ENCODE measurements around the gene SOX1. TPM values are rescaled to one million over a fixed set of nuclear protein-coding genes. Genes with fewer than 3 reads are reported as not detected.

The SOX1 gene
- total RNA-seq, 5 donors from 2014 or later (not counting 1 experiment from before 2014, with no cell fraction given): not detected

DNA sequence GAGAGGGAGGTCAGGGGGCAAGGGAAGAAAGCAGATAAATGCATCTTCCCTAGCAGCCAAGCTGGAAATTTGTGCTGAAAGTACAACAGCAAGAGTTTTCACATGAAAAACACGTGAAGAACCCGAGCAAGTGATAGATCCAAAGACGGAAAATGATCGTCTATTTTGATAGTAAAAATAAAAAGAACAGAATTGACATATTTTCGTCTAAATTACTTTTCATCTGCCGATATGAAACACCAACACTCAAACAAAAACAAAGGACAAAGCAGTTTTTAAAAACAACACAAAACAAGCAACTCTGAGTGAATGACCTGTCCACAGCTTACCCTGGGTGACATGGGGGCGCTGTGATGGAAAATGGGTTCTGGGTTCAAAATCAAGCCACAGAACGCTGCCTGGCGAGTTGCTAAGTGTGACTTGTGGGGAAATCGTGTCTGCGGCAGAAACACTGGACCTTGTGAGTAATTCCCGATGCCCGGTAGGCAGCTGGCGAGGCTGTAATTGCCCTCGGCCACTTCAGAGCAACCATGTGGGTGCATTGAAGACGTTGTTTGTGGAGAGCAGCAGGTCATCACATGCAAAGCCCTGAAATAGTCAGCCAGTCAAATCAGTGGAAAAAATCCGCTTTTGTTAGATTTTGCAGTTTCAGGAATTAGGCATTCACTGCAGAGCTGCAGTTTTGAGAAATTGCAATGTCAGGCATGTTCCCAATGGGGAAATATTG is 7.4 kb downstream of the SOX1 start:
- CTCF ChIA-PET: no interaction called here

DNA sequence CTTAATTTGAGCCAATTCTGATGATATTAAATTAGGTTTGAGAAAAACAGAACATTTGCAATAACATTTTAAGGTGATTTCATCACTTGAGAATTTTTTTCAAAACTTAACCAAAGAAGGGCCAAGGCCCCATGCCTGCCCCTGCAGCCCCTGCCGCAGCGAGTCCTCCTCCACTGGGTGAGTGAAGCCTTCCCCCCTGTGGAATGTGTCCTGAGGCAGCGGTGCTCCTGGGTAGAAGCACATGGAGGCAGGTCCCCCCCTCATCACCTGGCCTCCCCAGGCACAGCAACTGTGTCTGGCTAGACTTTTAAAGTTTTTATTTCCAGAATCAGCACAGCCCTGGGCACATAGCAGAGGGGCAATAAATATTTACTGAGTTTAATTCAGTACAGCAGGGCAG is 10.8 kb downstream of the SOX1 start:
- Mint-ChIP-seq H3K4me3 (no peak overlapping the region), H3K36me3 (peaks cover 3% of the 10 kb centered on the region), H3K27ac (no peak overlapping the region), H3K27me3 (peaks cover 42 to 45% of the 10 kb centered on the region in 2 donors), H3K9me3 (peaks cover 0 to under 1% (median under 1%) of the 10 kb centered on the region in 3 donors), H3K4me1 (peaks cover 4 to 8% (median 4%) of the 10 kb centered on the region in 3 donors)
- ATAC-seq (replicated peaks in 1 of 4): no peak
- Histone ChIP-seq H3K9me3 (no peaks in the 10 kb centered on the region), H3K27me3 (replicated peaks in 1 of 2; ENCODE audit: control insufficient read depth in 2 of 2, extremely low read depth in 1 of 2, insufficient read depth in 2 of 2, low read length in 1 of 2) (peaks cover 30 to 56% of the 10 kb centered on the region in 2 experiments), H3K27ac (ENCODE audit: low read length) (no peak overlapping the region), H3K36me3 (ENCODE audit: control insufficient read depth in 2 of 2, extremely low read depth in 1 of 2, insufficient read depth in 1 of 2, low read length in 1 of 2) (no peaks in the 10 kb centered on the region), H3K4me1 (ENCODE audit: control insufficient read depth in 1 of 2, extremely low read depth in 1 of 2, insufficient read depth in 2 of 2, low read length in 2 of 2) (no peaks in the 10 kb centered on the region), H3K4me3 (ENCODE audit: control insufficient read depth in 1 of 2, extremely low read depth in 1 of 2, low read length in 1 of 2) (no peak overlapping the region)
- DNase-seq: no peak
- WGBS (ENCODE audit: insufficient coverage): 21% methylated on average over 3 of the region's 3 CpGs
- ChIA-PET CTCF (no interaction called here), POLR2A (no interaction called here)

More for the DNA sequence above, 7.4 kb downstream of the SOX1 start:
- POLR2A ChIA-PET: no interaction called here
- Histone ChIP-seq H3K4me1 (ENCODE audit: control insufficient read depth in 1 of 2, extremely low read depth in 1 of 2, insufficient read depth in 2 of 2, low read length in 2 of 2) (no peaks in the 10 kb centered on the region), H3K4me3 (ENCODE audit: control insufficient read depth in 1 of 2, extremely low read depth in 1 of 2, low read length in 1 of 2) (no peak overlapping the region), H3K9me3 (no peaks in the 10 kb centered on the region), H3K36me3 (ENCODE audit: control insufficient read depth in 2 of 2, extremely low read depth in 1 of 2, insufficient read depth in 1 of 2, low read length in 1 of 2) (no peaks in the 10 kb centered on the region), H3K27me3 (replicated peaks in 1 of 2; ENCODE audit: control insufficient read depth in 2 of 2, extremely low read depth in 1 of 2, insufficient read depth in 2 of 2, low read length in 1 of 2) (peaks cover 37 to 76% of the 10 kb centered on the region in 2 experiments), H3K27ac (ENCODE audit: low read length) (no peak overlapping the region)
- Mint-ChIP-seq H3K27me3 (peaks cover 58 to 66% of the 10 kb centered on the region in 2 donors), H3K4me3 (peak overlapping the region in 1 of 3 donors; percentile 52), H3K4me1 (peaks cover 6 to 12% (median 8%) of the 10 kb centered on the region in 3 donors), H3K36me3 (peaks cover 3% of the 10 kb centered on the region), H3K27ac (no peak overlapping the region), H3K9me3 (peaks cover 0 to 8% (median 5%) of the 10 kb centered on the region in 3 donors)
- DNase-seq: no peak
- 12% methylated on average over 11 of the region's 17 CpGs for WGBS (ENCODE audit: insufficient coverage)
- ATAC-seq (replicated peaks in 1 of 4): no peak

DNA sequence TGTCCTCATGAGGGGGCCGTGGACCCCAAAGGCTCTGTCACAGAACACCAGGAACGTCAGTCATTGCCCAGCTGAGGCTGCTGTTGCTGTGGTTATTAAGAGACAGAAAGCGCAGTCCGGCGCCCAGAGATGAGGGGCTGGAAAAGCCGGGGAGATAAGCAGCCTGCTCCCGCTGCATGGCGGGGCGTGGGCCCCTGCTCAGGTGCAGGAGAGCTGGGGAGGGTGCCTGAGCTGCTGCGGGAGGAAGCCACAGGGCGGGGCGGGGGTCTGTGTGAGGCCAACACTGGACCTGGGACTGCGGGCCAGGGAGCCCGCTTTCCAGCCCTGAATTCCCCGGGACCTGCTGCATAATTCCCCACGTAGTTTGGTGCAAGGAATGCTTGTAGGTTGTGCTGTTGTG is 11.3 kb downstream of the SOX1 start:
- Mint-ChIP-seq H3K36me3 (peaks cover 3% of the 10 kb centered on the region), H3K27ac (no peak overlapping the region), H3K4me3 (no peak overlapping the region), H3K27me3 (peaks cover 45 to 46% of the 10 kb centered on the region in 2 donors), H3K9me3 (peaks cover under 1 to 5% (median 3%) of the 10 kb centered on the region in 3 donors), H3K4me1 (peaks cover 4 to 8% (median 4%) of the 10 kb centered on the region in 3 donors)
- H3K9me3 ChIP-seq: no peaks in the 10 kb centered on the region
- ATAC-seq (replicated peaks in 1 of 4) (no peak), DNase-seq (no peak)
- 20% methylated on average over 16 of the region's 16 CpGs for WGBS (ENCODE audit: insufficient coverage)
- H3K27me3 ChIP-seq (replicated peaks in 1 of 2; ENCODE audit: control insufficient read depth in 2 of 2, extremely low read depth in 1 of 2, insufficient read depth in 2 of 2, low read length in 1 of 2): peaks cover 30 to 51% of the 10 kb centered on the region in 2 experiments
- no peak overlapping the region for H3K27ac ChIP-seq (ENCODE audit: low read length)
- no peaks in the 10 kb centered on the region for H3K36me3 ChIP-seq (ENCODE audit: control insufficient read depth in 2 of 2, extremely low read depth in 1 of 2, insufficient read depth in 1 of 2, low read length in 1 of 2)
- no peaks in the 10 kb centered on the region for H3K4me1 ChIP-seq (ENCODE audit: control insufficient read depth in 1 of 2, extremely low read depth in 1 of 2, insufficient read depth in 2 of 2, low read length in 2 of 2)
- ChIA-PET POLR2A (no interaction called here), CTCF (no interaction called here)
- H3K4me3 ChIP-seq (ENCODE audit: control insufficient read depth in 1 of 2, extremely low read depth in 1 of 2, low read length in 1 of 2): no peak overlapping the region

DNA sequence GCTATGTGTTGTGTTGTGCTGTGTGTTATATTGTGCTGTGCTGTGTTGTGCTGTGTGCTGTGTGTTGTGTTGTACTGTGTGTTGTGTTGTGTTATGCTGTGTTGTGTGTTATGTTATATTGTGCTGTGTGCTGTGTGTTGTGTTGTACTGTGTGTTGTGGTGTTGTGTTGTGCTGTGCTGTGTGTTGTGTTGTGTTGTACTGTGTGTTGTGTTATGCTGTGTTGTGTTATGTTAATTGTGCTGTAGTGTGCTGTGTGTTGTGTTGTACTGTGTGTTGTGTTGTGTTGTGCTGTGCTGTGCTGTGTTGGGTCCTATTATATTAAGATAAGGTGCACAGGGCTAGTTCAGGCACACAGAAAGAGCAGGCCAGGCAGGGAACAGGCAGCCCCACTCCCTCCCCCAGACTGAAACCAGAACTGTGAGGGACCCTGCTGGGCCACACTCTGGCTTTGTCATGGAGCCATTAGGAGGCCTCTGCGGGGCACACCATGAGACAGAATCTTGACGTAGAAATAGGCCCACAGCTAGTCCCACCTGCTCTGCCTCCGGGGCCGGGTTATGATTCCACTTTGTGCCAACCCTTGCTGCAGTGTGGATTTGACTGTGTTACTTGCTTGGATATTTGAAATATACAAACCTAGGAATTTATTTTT is 12.1 kb downstream of the SOX1 start:
- ChIA-PET POLR2A (no interaction called here), CTCF (no interaction called here)
- Mint-ChIP-seq H3K36me3 (peaks cover 3% of the 10 kb centered on the region), H3K27ac (no peak overlapping the region), H3K9me3 (peaks cover 9 to 13% (median 9%) of the 10 kb centered on the region in 3 donors), H3K4me3 (no peak overlapping the region), H3K27me3 (peaks cover 41 to 42% of the 10 kb centered on the region in 2 donors), H3K4me1 (peaks cover 0 to 5% (median 2%) of the 10 kb centered on the region in 3 donors)
- H3K9me3 ChIP-seq: peaks cover 2% of the 10 kb centered on the region
- DNase-seq (no peak), ATAC-seq (replicated peaks in 1 of 4) (no peak)
- H3K27me3 ChIP-seq (replicated peaks in 1 of 2; ENCODE audit: control insufficient read depth in 2 of 2, extremely low read depth in 1 of 2, insufficient read depth in 2 of 2, low read length in 1 of 2): peaks cover 34 to 44% of the 10 kb centered on the region in 2 experiments
- no peaks in the 10 kb centered on the region for H3K4me1 ChIP-seq (ENCODE audit: control insufficient read depth in 1 of 2, extremely low read depth in 1 of 2, insufficient read depth in 2 of 2, low read length in 2 of 2)
- no peak overlapping the region for H3K27ac ChIP-seq (ENCODE audit: low read length)
- WGBS (ENCODE audit: insufficient coverage): 77% methylated on average over 4 of the region's 4 CpGs
- no peak overlapping the region for H3K4me3 ChIP-seq (ENCODE audit: control insufficient read depth in 1 of 2, extremely low read depth in 1 of 2, low read length in 1 of 2)
- no peaks in the 10 kb centered on the region for H3K36me3 ChIP-seq (ENCODE audit: control insufficient read depth in 2 of 2, extremely low read depth in 1 of 2, insufficient read depth in 1 of 2, low read length in 1 of 2)

DNA sequence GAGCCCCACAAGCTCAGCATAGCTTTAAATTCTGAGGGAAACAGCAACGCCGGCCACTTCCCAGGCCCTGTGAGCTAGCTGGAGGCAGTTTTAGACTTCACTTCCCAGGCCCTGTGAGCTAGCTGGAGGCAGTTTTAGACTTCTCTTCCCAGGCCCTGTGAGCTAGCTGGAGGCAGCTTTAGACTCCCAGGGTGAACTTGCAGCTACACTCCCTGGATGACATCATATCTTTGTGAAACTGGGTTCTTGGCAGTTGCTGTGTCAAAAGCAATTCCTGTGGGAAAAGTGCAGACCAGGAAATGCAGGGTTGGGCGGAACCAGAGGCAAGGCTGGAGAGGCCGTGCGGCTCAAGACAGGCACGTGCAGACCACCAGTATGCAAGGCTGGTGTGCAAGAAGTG is 12.7 kb downstream of the SOX1 start:
- Mint-ChIP-seq H3K36me3 (peaks cover 3% of the 10 kb centered on the region), H3K27ac (no peak overlapping the region), H3K27me3 (peaks cover 34 to 36% of the 10 kb centered on the region in 2 donors), H3K4me1 (no peaks in the 10 kb centered on the region), H3K4me3 (no peak overlapping the region), H3K9me3 (peaks cover 14 to 19% (median 15%) of the 10 kb centered on the region in 3 donors)
- ATAC-seq (replicated peaks in 1 of 4): no peak
- Histone ChIP-seq H3K4me1 (ENCODE audit: control insufficient read depth in 1 of 2, extremely low read depth in 1 of 2, insufficient read depth in 2 of 2, low read length in 2 of 2) (no peaks in the 10 kb centered on the region), H3K4me3 (ENCODE audit: control insufficient read depth in 1 of 2, extremely low read depth in 1 of 2, low read length in 1 of 2) (no peak overlapping the region), H3K27me3 (replicated peaks in 1 of 2; ENCODE audit: control insufficient read depth in 2 of 2, extremely low read depth in 1 of 2, insufficient read depth in 2 of 2, low read length in 1 of 2) (peaks cover 28 to 39% of the 10 kb centered on the region in 2 experiments), H3K36me3 (ENCODE audit: control insufficient read depth in 2 of 2, extremely low read depth in 1 of 2, insufficient read depth in 1 of 2, low read length in 1 of 2) (no peaks in the 10 kb centered on the region), H3K27ac (ENCODE audit: low read length) (no peak overlapping the region), H3K9me3 (peaks cover 2% of the 10 kb centered on the region)
- WGBS (ENCODE audit: insufficient coverage): 77% methylated on average over 3 of the region's 6 CpGs
- ChIA-PET CTCF (interaction anchor here in 1 of 2 donors (0.7 kb wide), 1 partner anchor 441 kb away, joined by 3 read pairs; no protein-coding TSS in a partner anchor), POLR2A (interaction anchor here in 1 of 2 donors (0.5 kb wide), 1 partner anchor 12 kb away, joined by 6 read pairs; no protein-coding TSS in a partner anchor)
- no peak for DNase-seq

DNA sequence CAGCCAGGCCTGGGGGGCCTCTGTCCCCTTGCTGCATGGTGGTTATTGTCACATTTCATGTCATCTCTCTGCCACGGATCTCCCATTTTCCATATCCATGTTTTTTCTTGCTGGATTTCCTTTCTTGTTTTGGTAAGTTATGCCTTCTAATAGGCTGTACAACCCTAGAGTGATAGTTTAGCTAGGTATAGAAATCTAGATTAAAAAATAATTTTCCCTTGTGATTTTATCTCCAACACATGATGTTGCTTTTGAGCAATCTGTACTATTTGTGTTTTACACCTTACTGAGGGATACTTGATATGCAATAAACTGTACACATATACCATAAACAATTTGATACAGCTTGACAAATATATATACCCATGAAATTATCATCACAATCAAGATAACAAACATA is 17.0 kb downstream of the SOX1 start:
- H3K4me1 ChIP-seq (ENCODE audit: control insufficient read depth in 1 of 2, extremely low read depth in 1 of 2, insufficient read depth in 2 of 2, low read length in 2 of 2): no peaks in the 10 kb centered on the region
- H3K27ac Mint-ChIP-seq: no peak overlapping the region
- H3K36me3 Mint-ChIP-seq: no peaks in the 10 kb centered on the region
- ATAC-seq (replicated peaks in 1 of 4): no peak
- H3K4me1 Mint-ChIP-seq: no peaks in the 10 kb centered on the region
- H3K27me3 ChIP-seq (replicated peaks in 1 of 2; ENCODE audit: control insufficient read depth in 2 of 2, extremely low read depth in 1 of 2, insufficient read depth in 2 of 2, low read length in 1 of 2): peaks cover 8 to 15% of the 10 kb centered on the region in 2 experiments
- no peak overlapping the region for H3K4me3 ChIP-seq (ENCODE audit: control insufficient read depth in 1 of 2, extremely low read depth in 1 of 2, low read length in 1 of 2)
- H3K9me3 ChIP-seq: peaks cover 2% of the 10 kb centered on the region
- CTCF ChIA-PET: no interaction called here
- peaks cover 22 to 23% of the 10 kb centered on the region in 2 donors for H3K27me3 Mint-ChIP-seq
- no peak overlapping the region for H3K27ac ChIP-seq (ENCODE audit: low read length)
- POLR2A ChIA-PET: no interaction called here
- DNase-seq: no peak
- peaks cover 18 to 24% (median 20%) of the 10 kb centered on the region in 3 donors for H3K9me3 Mint-ChIP-seq
- WGBS (ENCODE audit: insufficient coverage): no CpG with 5 or more reads among the region's 1 CpG
- no peak overlapping the region for H3K4me3 Mint-ChIP-seq
- no peaks in the 10 kb centered on the region for H3K36me3 ChIP-seq (ENCODE audit: control insufficient read depth in 2 of 2, extremely low read depth in 1 of 2, insufficient read depth in 1 of 2, low read length in 1 of 2)

Measured in T-cell (primary cell).